Measurements from ENCODE around the gene TBC1D5.

DNA sequence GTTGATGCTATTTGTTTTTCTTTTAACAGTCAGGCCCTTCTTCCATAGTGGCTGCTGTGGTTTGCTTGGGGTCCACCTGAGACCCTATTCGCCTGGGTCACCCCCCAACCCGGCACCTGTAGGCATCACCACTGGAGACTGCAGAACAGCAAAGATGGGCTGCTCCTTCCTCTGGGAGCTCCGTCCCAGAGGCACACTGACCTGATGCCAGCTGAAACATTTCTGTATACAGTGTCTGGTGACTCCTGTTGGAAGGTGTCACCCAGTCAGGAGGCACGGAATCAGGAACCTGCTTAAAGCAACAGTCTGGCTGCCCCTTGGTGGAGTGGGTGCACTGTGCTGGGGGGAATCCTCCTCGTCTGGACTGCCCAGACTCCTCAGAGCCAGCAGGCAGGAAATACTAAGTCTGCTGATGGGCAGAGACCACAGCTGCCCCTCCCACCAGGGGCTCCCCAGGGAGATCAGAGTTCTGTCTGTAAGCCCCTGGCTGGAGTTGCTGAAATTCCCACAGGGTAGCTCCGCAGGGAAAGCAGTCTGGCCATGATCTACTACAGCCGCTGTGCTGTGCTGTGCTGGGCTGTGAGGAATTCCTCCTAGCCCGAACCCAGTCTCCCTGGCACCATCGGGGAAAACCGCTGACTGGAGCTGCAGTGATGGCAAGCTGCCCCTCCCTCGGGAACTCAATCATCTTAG, 248.2 kb downstream of the TBC1D5 start:
- TF ChIP-seq, protein P1, sequence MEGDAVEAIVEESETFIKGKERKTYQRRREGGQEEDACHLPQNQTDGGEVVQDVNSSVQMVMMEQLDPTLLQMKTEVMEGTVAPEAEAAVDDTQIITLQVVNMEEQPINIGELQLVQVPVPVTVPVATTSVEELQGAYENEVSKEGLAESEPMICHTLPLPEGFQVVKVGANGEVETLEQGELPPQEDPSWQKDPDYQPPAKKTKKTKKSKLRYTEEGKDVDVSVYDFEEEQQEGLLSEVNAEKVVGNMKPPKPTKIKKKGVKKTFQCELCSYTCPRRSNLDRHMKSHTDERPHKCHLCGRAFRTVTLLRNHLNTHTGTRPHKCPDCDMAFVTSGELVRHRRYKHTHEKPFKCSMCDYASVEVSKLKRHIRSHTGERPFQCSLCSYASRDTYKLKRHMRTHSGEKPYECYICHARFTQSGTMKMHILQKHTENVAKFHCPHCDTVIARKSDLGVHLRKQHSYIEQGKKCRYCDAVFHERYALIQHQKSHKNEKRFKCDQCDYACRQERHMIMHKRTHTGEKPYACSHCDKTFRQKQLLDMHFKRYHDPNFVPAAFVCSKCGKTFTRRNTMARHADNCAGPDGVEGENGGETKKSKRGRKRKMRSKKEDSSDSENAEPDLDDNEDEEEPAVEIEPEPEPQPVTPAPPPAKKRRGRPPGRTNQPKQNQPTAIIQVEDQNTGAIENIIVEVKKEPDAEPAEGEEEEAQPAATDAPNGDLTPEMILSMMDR (conservative IDR thresholded peaks at IDR 0.05) = no peak
- TF ChIP-seq ZFX (IDR thresholded peaks at IDR 0.05) = no peak
